Smooth muscle cell (in vitro differentiated cells): Measurements from ENCODE around the gene CLSTN3. TPM values are rescaled to one million over a fixed set of nuclear protein-coding genes. Genes with fewer than 3 reads are reported as not detected.

Experiments used
- DNase-seq: peaks from one replicate; lab custom pipeline; 2025; ENCODE audit not compliant: unreplicated experiment; lab: John Stamatoyannopoulos, UW
- H2AFZ ChIP-seq: fragments of 200-600 bp; sonication (generic); 2 replicates; pipeline ENCODE4 v1.6.0; 2016; ENCODE audit warnings: antibody characterized with exemption, low read depth, mild to moderate bottlenecking
- H3F3A ChIP-seq: fragments of 200-600 bp; sonication (generic); 2 replicates; pipeline ENCODE4 v1.6.0; 2017; ENCODE audit warnings: antibody characterized with exemption, low read depth
- H3K27ac ChIP-seq: fragments of 200-600 bp; sonication (generic); 2 replicates; pipeline ENCODE4 v1.5.1; 2016; ENCODE audit warnings: low read depth, mild to moderate bottlenecking
- H3K27me3 ChIP-seq: fragments of 200-600 bp; sonication (generic); 2 replicates; pipeline ENCODE4 v1.6.1; 2016; ENCODE audit warnings: low read depth, mild to moderate bottlenecking
- H3K36me3 ChIP-seq: fragments of 200-600 bp; sonication (generic); 2 replicates; pipeline ENCODE4 v1.5.1; 2016; ENCODE audit warnings: low read depth
- H3K4me1 ChIP-seq: fragments of 200-600 bp; sonication (generic); 2 replicates; pipeline ENCODE4 v1.5.1; 2016; ENCODE audit warnings: low read depth
- H3K4me2 ChIP-seq: fragments of 200-600 bp; sonication (generic); 2 replicates; pipeline ENCODE4 v1.6.0; 2016; ENCODE audit warnings: mild to moderate bottlenecking
- H3K4me3 ChIP-seq: fragments of 200-600 bp; sonication (generic); 2 replicates; pipeline ENCODE4 v1.5.1; 2016; ENCODE audit warnings: mild to moderate bottlenecking
- H3K79me2 ChIP-seq: fragments of 200-600 bp; sonication (generic); 2 replicates; pipeline ENCODE4 v1.6.0; 2016; ENCODE audit warnings: low read depth, mild to moderate bottlenecking
- H3K9ac ChIP-seq: fragments of 200-600 bp; sonication (generic); 2 replicates; pipeline ENCODE4 v1.6.0; 2016; ENCODE audit warnings: low read depth
- H3K9me3 ChIP-seq: fragments of 200-600 bp; sonication (generic); replicated peaks from 2 replicates; pipeline ENCODE4 v1.5.1; 2016; ENCODE audit warnings: low read depth
- H4K20me1 ChIP-seq: fragments of 200-600 bp; sonication (generic); 2 replicates; pipeline ENCODE4 v1.6.0; 2016; ENCODE audit warnings: low read depth
- CTCF ChIP-seq: fragments of 200-600 bp; sonication (generic); IDR thresholded peaks from 2 replicates; pipeline ENCODE4 v1.5.1; 2017; ENCODE audit warnings: borderline replicate concordance, mild to moderate bottlenecking, antibody characterized with exemption; ENCODE audit not compliant: insufficient read depth, poor library complexity, severe bottlenecking
- WGBS: methylation state at CpG from one replicate; pipeline ENCODE4 v1.1.7; 2016; ENCODE audit warnings: low lambda C conversion rate; 5-methylcytosine and 5-hydroxymethylcytosine counted together
- polyA plus RNA-seq: library from polyadenylated mRNA; unstranded; fragments of >200 nt; fragmentation: Nextera tagmentation; extraction: Ambion mirVana; gene quantifications from 2 replicates; pipeline ENCODE4 v1.2.1, GENCODE V29; 2016
- total RNA-seq: library from RNA; depleted of rRNA; stranded (reverse); fragments of >200 nt; gene quantifications from 2 replicates; pipeline ENCODE4 v1.2.3, GENCODE V29; 2014

The CLSTN3 gene
- total and polyA plus RNA-seq, 2 experiments from 2014 or later = 12.4 to 51.0 TPM

GRCh38 chr12:7189398-7190267 is 59.5 kb downstream of the CLSTN3 start, which contains the start of gene PEX5:
PEX5 (plus strand) TSS chr12:7189686; CDS start chr12:7190378, 692 bp downstream.
- DNase-seq = peak; percentile 64
- peak within 1 kb of the TSS; percentile 89 for H3K4me2 ChIP-seq
- peaks cover 4% of the 10 kb centered on the region for H3F3A ChIP-seq
- peak within 1 kb of the TSS; percentile 88 for H3K27ac ChIP-seq
- H3K4me1 ChIP-seq = peaks cover 10% of the 10 kb centered on the region
- H3K9me3 ChIP-seq = no peaks in the 10 kb centered on the region
- peak within 1 kb of the TSS; percentile 87 for H3K9ac ChIP-seq
- peak within 1 kb of the TSS; percentile 66 for H3K4me3 ChIP-seq
- WGBS = 2% methylated on average over 36 of the region's 68 CpGs
- no peaks in the 10 kb centered on the region for H3K79me2 ChIP-seq
- TF ChIP-seq CTCF = no peak
- no peaks in the 10 kb centered on the region for H3K36me3 ChIP-seq
- peak within 1 kb of the TSS; percentile 96 for H2AFZ ChIP-seq
- no peaks in the 10 kb centered on the region for H4K20me1 ChIP-seq
- H3K27me3 ChIP-seq = no peaks in the 10 kb centered on the region

GRCh38 chr12:7190268-7191055 is 60.3 kb downstream of the CLSTN3 start:
- H4K20me1 ChIP-seq = no peaks in the 10 kb centered on the region
- no peaks in the 10 kb centered on the region for H3K27me3 ChIP-seq
- H3F3A ChIP-seq = peaks cover 4% of the 10 kb centered on the region
- H2AFZ ChIP-seq = peak overlapping the region; percentile 96
- peak overlapping the region; percentile 66 for H3K4me3 ChIP-seq
- H3K9me3 ChIP-seq = no peaks in the 10 kb centered on the region
- peak overlapping the region; percentile 89 for H3K4me2 ChIP-seq
- WGBS = 38% methylated on average over 17 of the region's 17 CpGs
- H3K27ac ChIP-seq = no peak overlapping the region
- no peaks in the 10 kb centered on the region for H3K36me3 ChIP-seq
- peak; percentile 21 for DNase-seq
- peak overlapping the region; percentile 87 for H3K9ac ChIP-seq
- no peak for TF ChIP-seq CTCF
- no peaks in the 10 kb centered on the region for H3K79me2 ChIP-seq
- peaks cover 10% of the 10 kb centered on the region for H3K4me1 ChIP-seq

- H3K4me3 ChIP-seq = no peak overlapping the region
- H3F3A ChIP-seq = no peaks in the 10 kb centered on the region
- 76% methylated on average over 2 of the region's 2 CpGs for WGBS
- H3K79me2 ChIP-seq = no peaks in the 10 kb centered on the region
- TF ChIP-seq CTCF = no peak
- H2AFZ ChIP-seq = no peak overlapping the region
- H4K20me1 ChIP-seq = no peaks in the 10 kb centered on the region
- no peaks in the 10 kb centered on the region for H3K27me3 ChIP-seq
- no peak overlapping the region for H3K9ac ChIP-seq
- peaks cover under 1% of the 10 kb centered on the region for H3K4me1 ChIP-seq
- no peak for DNase-seq
- H3K36me3 ChIP-seq = no peaks in the 10 kb centered on the region
- H3K27ac ChIP-seq = no peak overlapping the region
- H3K4me2 ChIP-seq = no peak overlapping the region
- no peaks in the 10 kb centered on the region for H3K9me3 ChIP-seq
Observed at GRCh38 chr12:7193674-7194073, 63.5 kb downstream of the CLSTN3 start.
